OCI-LY3 (cell line): ENCODE measurements around the gene FARP1.

ENCODE experiments used
- H2AFZ ChIP-seq: fragments of 200-600, 300-600 bp; shearing (Covaris generic); 2 replicates; pipeline ENCODE4 v1.6.0; 2014; ENCODE audit warnings: antibody characterized with exemption, low read depth, low read length
- H3K27ac ChIP-seq: fragments of 200-600, 300-600 bp; sonication (generic); 2 replicates; pipeline ENCODE4 v1.5.1; 2014; ENCODE audit warnings: mild to moderate bottlenecking, low read length, moderate library complexity, mixed read lengths
- H3K27me3 ChIP-seq: fragments of 200-600, 300-600 bp; sonication (generic); 2 replicates; pipeline ENCODE4 v1.6.1; 2014; ENCODE audit warnings: low read depth, low read length, mixed read lengths
- H3K36me3 ChIP-seq: fragments of 200-600, 300-600 bp; sonication (generic); replicated peaks from 2 replicates; pipeline ENCODE3; 2014; ENCODE audit warnings: low read depth, low read length, mixed read lengths
- H3K4me1 ChIP-seq: fragments of 300-600, 200-600 bp; sonication (generic); 2 replicates; pipeline ENCODE4 v1.6.1; 2014; ENCODE audit warnings: low read length, mixed read lengths
- H3K4me2 ChIP-seq: fragments of 200-600, 300-600 bp; sonication (generic); 2 replicates; pipeline ENCODE4 v1.6.1; 2014; ENCODE audit warnings: low read length, mixed read lengths
- H3K4me3 ChIP-seq: fragments of 300-600, 200-600 bp; sonication (generic); 2 replicates; pipeline ENCODE4 v1.5.1; 2014; ENCODE audit warnings: antibody characterized with exemption, mild to moderate bottlenecking, low read length, moderate library complexity
- H3K79me2 ChIP-seq: fragments of 300-600, 200-600 bp; shearing (Covaris generic); 2 replicates; pipeline ENCODE4 v1.6.1; 2014; ENCODE audit warnings: mild to moderate bottlenecking, low read length, mixed read lengths
- H3K9ac ChIP-seq: fragments of 300-600, 200-600 bp; shearing (Covaris generic); 2 replicates; pipeline ENCODE4 v1.6.0; 2014; ENCODE audit warnings: mild to moderate bottlenecking, low read length, moderate library complexity
- H3K9me3 ChIP-seq: fragments of 200-600, 300-600 bp; shearing (Covaris generic); 2 replicates; pipeline ENCODE4 v1.6.1; 2014; ENCODE audit warnings: low read length, mixed read lengths; ENCODE audit not compliant: insufficient read depth
- H4K20me1 ChIP-seq: fragments of 200-600, 300-600 bp; sonication (generic); 2 replicates; pipeline ENCODE4 v1.6.1; 2016; ENCODE audit warnings: low read length, mixed read lengths; ENCODE audit not compliant: insufficient read depth
- EZH2phosphoT487 ChIP-seq: fragments of 200-600 bp; shearing (Covaris generic); IDR thresholded peaks from 2 replicates; pipeline ENCODE4 v1.6.1; 2018; ENCODE audit warnings: antibody characterized with exemption, mixed run types, low read depth
- TF ChIP-seq, protein P1 (sequence below): fragments of 200-600, 300-600 bp; sonication (generic); IDR thresholded peaks from 2 replicates; pipeline ENCODE4 v1.5.1; 2014; ENCODE audit warnings: antibody characterized with exemption, low read length, low read depth

The FARP1 gene

DNA sequence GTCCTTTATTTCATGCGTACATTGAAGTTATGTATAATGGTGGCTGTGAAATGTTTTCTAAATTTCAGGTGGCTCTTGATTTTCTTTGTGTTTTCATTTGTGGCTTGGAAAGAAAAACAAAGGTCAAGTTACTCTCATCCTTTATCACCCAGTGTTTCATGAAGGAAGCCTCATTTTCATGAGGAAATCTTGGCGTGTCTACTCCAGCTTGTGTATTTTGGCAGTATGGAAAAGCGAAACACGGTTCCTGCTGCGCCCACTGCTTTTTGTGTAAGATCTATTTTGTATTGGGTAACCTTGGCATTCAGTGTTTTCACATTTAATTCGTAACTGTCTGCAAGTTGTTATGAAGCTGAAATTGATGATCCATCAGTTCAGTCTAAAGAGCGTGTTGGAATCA, 181.2 kb downstream of the FARP1 start:
- Histone ChIP-seq H3K4me3 (no peak overlapping the region), H3K79me2 (no peaks in the 10 kb centered on the region), H3K4me1 (no peaks in the 10 kb centered on the region)

DNA sequence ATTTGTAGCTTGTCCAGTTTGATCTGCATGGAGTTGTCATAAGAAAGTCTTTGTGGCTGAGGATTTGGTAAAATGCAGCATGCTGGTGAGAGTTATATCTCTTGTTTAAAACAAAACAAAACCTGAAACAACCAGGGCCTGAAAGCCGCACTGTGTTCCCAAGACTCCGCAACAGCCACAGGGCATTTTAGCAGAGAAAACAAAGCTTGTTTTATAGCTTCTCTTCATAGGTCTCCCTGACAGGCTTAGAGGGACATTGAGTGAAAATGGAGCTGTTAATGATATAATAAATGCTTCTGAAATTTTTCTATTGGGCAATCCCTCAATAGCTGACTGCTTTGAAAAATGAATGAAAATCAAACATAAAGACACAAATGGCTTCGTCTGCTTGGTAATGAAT, 182.8 kb downstream of the FARP1 start:
- H3K36me3 ChIP-seq = no peaks in the 10 kb centered on the region
- no peaks in the 10 kb centered on the region for H3K4me1 ChIP-seq
- no peaks in the 10 kb centered on the region for H4K20me1 ChIP-seq
- TF ChIP-seq, protein P1, sequence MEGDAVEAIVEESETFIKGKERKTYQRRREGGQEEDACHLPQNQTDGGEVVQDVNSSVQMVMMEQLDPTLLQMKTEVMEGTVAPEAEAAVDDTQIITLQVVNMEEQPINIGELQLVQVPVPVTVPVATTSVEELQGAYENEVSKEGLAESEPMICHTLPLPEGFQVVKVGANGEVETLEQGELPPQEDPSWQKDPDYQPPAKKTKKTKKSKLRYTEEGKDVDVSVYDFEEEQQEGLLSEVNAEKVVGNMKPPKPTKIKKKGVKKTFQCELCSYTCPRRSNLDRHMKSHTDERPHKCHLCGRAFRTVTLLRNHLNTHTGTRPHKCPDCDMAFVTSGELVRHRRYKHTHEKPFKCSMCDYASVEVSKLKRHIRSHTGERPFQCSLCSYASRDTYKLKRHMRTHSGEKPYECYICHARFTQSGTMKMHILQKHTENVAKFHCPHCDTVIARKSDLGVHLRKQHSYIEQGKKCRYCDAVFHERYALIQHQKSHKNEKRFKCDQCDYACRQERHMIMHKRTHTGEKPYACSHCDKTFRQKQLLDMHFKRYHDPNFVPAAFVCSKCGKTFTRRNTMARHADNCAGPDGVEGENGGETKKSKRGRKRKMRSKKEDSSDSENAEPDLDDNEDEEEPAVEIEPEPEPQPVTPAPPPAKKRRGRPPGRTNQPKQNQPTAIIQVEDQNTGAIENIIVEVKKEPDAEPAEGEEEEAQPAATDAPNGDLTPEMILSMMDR = no peak
- TF ChIP-seq EZH2phosphoT487 = no peak
- no peaks in the 10 kb centered on the region for H3K9me3 ChIP-seq
- H3K27me3 ChIP-seq = peaks cover 15% of the 10 kb centered on the region; the same call in 1 of the 2 replicates
- no peak overlapping the region for H3K9ac ChIP-seq
- H2AFZ ChIP-seq = no peak overlapping the region
- H3K27ac ChIP-seq = no peak overlapping the region
- no peaks in the 10 kb centered on the region for H3K79me2 ChIP-seq
- H3K4me2 ChIP-seq = no peak overlapping the region
- no peak overlapping the region for H3K4me3 ChIP-seq

More for the DNA sequence above, 181.2 kb downstream of the FARP1 start:
- no peak overlapping the region for H3K27ac ChIP-seq
- H3K9me3 ChIP-seq = no peaks in the 10 kb centered on the region
- H3K4me2 ChIP-seq = no peak overlapping the region
- H2AFZ ChIP-seq = no peak overlapping the region
- H3K27me3 ChIP-seq = peaks cover 15% of the 10 kb centered on the region; the same call in 1 of the 2 replicates
- no peaks in the 10 kb centered on the region for H3K36me3 ChIP-seq
- TF ChIP-seq, protein P1 = no peak
- TF ChIP-seq EZH2phosphoT487 = no peak
- no peaks in the 10 kb centered on the region for H4K20me1 ChIP-seq
- H3K9ac ChIP-seq = no peak overlapping the region

DNA sequence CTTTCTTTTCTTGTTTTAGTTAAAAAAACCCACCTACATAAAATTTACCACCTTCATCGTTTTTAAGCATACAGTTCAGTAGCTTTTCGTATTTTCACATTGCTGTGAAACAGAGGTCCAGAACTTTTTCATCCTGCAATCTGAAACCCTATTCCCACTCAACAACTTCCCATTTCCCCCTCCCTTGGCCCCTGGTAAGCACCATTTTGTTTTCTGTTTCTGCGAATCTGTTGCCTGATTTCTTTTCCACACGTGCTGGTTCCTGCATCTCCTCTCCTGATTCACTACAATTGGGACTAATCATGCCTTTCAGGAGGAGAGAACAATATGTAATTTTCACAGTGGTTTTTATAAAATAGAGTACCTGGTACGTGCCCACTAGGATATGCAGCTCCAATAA, 183.4 kb downstream of the FARP1 start:
- Histone ChIP-seq H3K27me3 (peaks cover 15% of the 10 kb centered on the region; the same call in 1 of the 2 replicates), H3K79me2 (no peaks in the 10 kb centered on the region), H3K9ac (no peak overlapping the region), H2AFZ (no peak overlapping the region), H3K9me3 (no peaks in the 10 kb centered on the region), H3K4me1 (no peaks in the 10 kb centered on the region), H3K36me3 (no peaks in the 10 kb centered on the region), H3K27ac (no peak overlapping the region), H3K4me2 (no peak overlapping the region), H4K20me1 (no peaks in the 10 kb centered on the region), H3K4me3 (no peak overlapping the region)
- TF ChIP-seq EZH2phosphoT487 = no peak
- TF ChIP-seq, protein P1 = no peak

DNA sequence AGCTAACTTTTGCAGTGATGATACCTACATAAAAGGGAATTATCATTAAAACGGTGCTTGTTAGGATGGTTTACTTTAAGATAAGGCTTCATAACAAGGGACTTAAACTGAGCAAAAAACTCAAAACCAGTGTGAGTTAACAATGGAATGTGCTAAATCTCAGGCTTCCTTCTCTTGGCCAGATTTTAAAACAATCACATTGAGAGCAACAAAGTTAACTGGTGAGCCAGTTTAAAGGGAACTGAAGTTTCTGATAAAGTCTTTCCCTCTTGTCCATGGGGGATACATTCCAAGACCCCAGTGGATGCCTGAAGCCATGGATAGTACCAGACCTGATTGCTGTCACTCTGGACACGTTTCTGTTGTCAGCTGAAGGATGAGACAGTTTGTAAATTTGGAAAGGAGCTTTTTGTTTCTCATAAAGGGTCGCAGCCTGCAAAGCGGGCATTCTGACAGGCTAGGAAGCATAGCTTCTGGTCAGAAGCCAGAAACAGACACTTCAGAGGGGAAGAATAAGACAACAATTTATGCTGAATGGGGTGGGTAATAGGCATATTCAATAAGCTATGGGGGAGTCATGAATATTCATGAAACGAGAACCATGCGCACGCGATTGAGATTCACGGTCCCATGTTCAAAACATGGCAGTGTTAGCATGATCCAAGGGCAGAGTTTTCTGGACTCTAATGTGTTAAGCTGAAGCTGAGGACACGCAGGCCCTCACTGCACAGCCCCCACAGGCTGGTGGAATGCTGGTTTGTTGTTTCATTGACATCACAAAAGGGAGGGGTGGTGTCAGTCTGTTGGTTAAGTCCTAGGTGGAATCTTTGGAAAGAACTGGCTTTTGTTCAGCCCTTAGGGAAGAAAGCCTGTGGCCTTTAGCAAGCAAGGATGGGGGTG, 184.7 kb downstream of the FARP1 start:
- Histone ChIP-seq H4K20me1 (no peaks in the 10 kb centered on the region), H3K79me2 (no peaks in the 10 kb centered on the region), H3K9ac (no peak overlapping the region), H3K4me1 (no peaks in the 10 kb centered on the region), H3K4me2 (no peak overlapping the region), H3K9me3 (no peaks in the 10 kb centered on the region), H3K36me3 (no peaks in the 10 kb centered on the region), H2AFZ (no peak overlapping the region), H3K27me3 (peaks cover 15% of the 10 kb centered on the region; the same call in 1 of the 2 replicates), H3K4me3 (no peak overlapping the region), H3K27ac (no peak overlapping the region)
- no peak for TF ChIP-seq EZH2phosphoT487
- TF ChIP-seq, protein P1 = no peak
